Embryonic facial prominence (tissue), 1 donor: ENCODE measurements around the gene TARS2.

Source experiments
- DNase-seq: peaks from one replicate; pipeline ENCODE4 v3.0.0-alpha.2; 2016; ENCODE audit errors: extremely low spot score

The TARS2 gene

GRCh38 chr1:150555198-150555970 is 68.2 kb downstream of the TARS2 start:
- no peak for DNase-seq

GRCh38 chr1:150555971-150556865 is 69.0 kb downstream of the TARS2 start:
- DNase-seq, result no peak

GRCh38 chr1:150557065-150557600 is 69.9 kb downstream of the TARS2 start:
- no peak for DNase-seq
